ENCODE data around the gene STIM2. TPM values are rescaled to one million over a fixed set of nuclear protein-coding genes. Genes with fewer than 3 reads are reported as not detected.

STIM2 gene
- total RNA-seq, 4 donors from 2014 or later = 3.9 to 7.6 (median 4.9) TPM

- H3K27me3 ChIP-seq = no peaks in the 10 kb centered on the region
- peaks cover 0 to 4% of the 10 kb centered on the region in 2 donors for H3K4me1 ChIP-seq
- in situ Hi-C loops (cut with MboI; ENCODE audit: low sequenced_read_pairs in 4 of 4) (no loop called here), intact Hi-C loops (cut with DNase I; ENCODE audit: low total_unique reads) (no loop called here)
- no peak overlapping the region for H3K27ac ChIP-seq
- no peaks in the 10 kb centered on the region for H3K9me3 ChIP-seq
- TF ChIP-seq CTCF (IDR thresholded peaks at IDR 0.05 in 4 of 5, conservative IDR thresholded peaks at IDR 0.05 in 1 of 5) (no peak), POLR2A (IDR thresholded peaks at IDR 0.05) (no peak)
- ATAC-seq (no peak), DNase-seq (no peak)
- no peaks in the 10 kb centered on the region for H3K36me3 ChIP-seq
- no peak overlapping the region for H3K4me3 ChIP-seq
Measured at GRCh38 chr4:26877961-26878360, 17.3 kb downstream of the STIM2 start.

GRCh38 chr4:26878794-26879391 lies 18.3 kb downstream of the STIM2 start:
- TF ChIP-seq CTCF (IDR thresholded peaks at IDR 0.05 in 4 of 5, conservative IDR thresholded peaks at IDR 0.05 in 1 of 5) (no peak), POLR2A (IDR thresholded peaks at IDR 0.05) (no peak)
- no peaks in the 10 kb centered on the region for H3K27me3 ChIP-seq
- H3K9me3 ChIP-seq = no peaks in the 10 kb centered on the region
- in situ Hi-C loops (cut with MboI; ENCODE audit: low sequenced_read_pairs in 4 of 4) (no loop called here), intact Hi-C loops (cut with DNase I; ENCODE audit: low total_unique reads) (no loop called here)
- no peak overlapping the region for H3K4me3 ChIP-seq
- DNase-seq (no peak), ATAC-seq (no peak)
- H3K36me3 ChIP-seq = no peaks in the 10 kb centered on the region
- peaks cover 2 to 4% of the 10 kb centered on the region in 2 donors for H3K4me1 ChIP-seq
- no peak overlapping the region for H3K27ac ChIP-seq

GRCh38 chr4:26879805-26880204 lies 19.2 kb downstream of the STIM2 start:
- ATAC-seq (no peak), DNase-seq (no peak)
- in situ Hi-C loops (cut with MboI; ENCODE audit: low sequenced_read_pairs in 4 of 4) = no loop called here
- no peaks in the 10 kb centered on the region for H3K9me3 ChIP-seq
- H3K36me3 ChIP-seq = no peaks in the 10 kb centered on the region
- H3K27me3 ChIP-seq = no peaks in the 10 kb centered on the region
- intact Hi-C loops (cut with DNase I; ENCODE audit: low total_unique reads) = no loop called here
- H3K27ac ChIP-seq = no peak overlapping the region
- H3K4me1 ChIP-seq = peaks cover 5 to 11% of the 10 kb centered on the region in 2 donors
- TF ChIP-seq CTCF (IDR thresholded peaks at IDR 0.05 in 4 of 5, conservative IDR thresholded peaks at IDR 0.05 in 1 of 5) (no peak), POLR2A (IDR thresholded peaks at IDR 0.05) (no peak)
- no peak overlapping the region for H3K4me3 ChIP-seq

GRCh38 chr4:26884026-26884425 lies 23.4 kb downstream of the STIM2 start:
- in situ Hi-C loops (cut with MboI; ENCODE audit: low sequenced_read_pairs in 4 of 4) = no loop called here
- TF ChIP-seq CTCF (IDR thresholded peaks at IDR 0.05 in 4 of 5, conservative IDR thresholded peaks at IDR 0.05 in 1 of 5) (no peak), POLR2A (IDR thresholded peaks at IDR 0.05) (no peak)
- Histone ChIP-seq H3K27ac (no peak overlapping the region), H3K9me3 (no peaks in the 10 kb centered on the region), H3K4me3 (no peak overlapping the region), H3K27me3 (no peaks in the 10 kb centered on the region), H3K36me3 (no peaks in the 10 kb centered on the region), H3K4me1 (peaks cover 5 to 19% of the 10 kb centered on the region in 2 donors)
- ATAC-seq (no peak), DNase-seq (no peak)
- intact Hi-C loops (cut with DNase I; ENCODE audit: low total_unique reads) = no loop called here

- Histone ChIP-seq H3K4me1 (peaks cover 5 to 19% of the 10 kb centered on the region in 2 donors), H3K9me3 (no peaks in the 10 kb centered on the region), H3K4me3 (no peak overlapping the region), H3K27ac (no peak overlapping the region), H3K27me3 (no peaks in the 10 kb centered on the region), H3K36me3 (no peaks in the 10 kb centered on the region)
- in situ Hi-C loops (cut with MboI; ENCODE audit: low sequenced_read_pairs in 4 of 4) (no loop called here), intact Hi-C loops (cut with DNase I; ENCODE audit: low total_unique reads) (no loop called here)
- DNase-seq (no peak), ATAC-seq (no peak)
- TF ChIP-seq POLR2A (IDR thresholded peaks at IDR 0.05) (no peak), CTCF (IDR thresholded peaks at IDR 0.05 in 4 of 5, conservative IDR thresholded peaks at IDR 0.05 in 1 of 5) (no peak)
Measured at GRCh38 chr4:26884486-26884988, 23.9 kb downstream of the STIM2 start.

All from gastrocnemius medialis (tissue), 4 donors.